Gastroesophageal sphincter (tissue), 4 donors: ENCODE measurements around the gene CNTN5. TPM values are rescaled to one million over a fixed set of nuclear protein-coding genes. Genes with fewer than 3 reads are reported as not detected.

Experiments
- ATAC-seq: fragments of 150-250 bp; one replicate; pipeline ENCODE4 v1.9.1; 2016; ENCODE audit warnings: mild to moderate bottlenecking, moderate library complexity
- H3K27ac ChIP-seq, 4 donors: fragments of 200-600 bp; sonication (generic) in 3 of 4; 1 replicate in 3 of 4; 2 replicates in 1 of 4; pipeline ENCODE4 v1.5.1; 2016 to 2019
- H3K27me3 ChIP-seq: fragments of 200-600 bp; sonication (generic); one replicate; pipeline ENCODE4 v1.5.1; 2019
- H3K36me3 ChIP-seq, 2 donors: fragments of 200-600 bp; sonication (generic); one replicate each; pipeline ENCODE4 v1.5.1; 2019; ENCODE audit warnings: control low read depth in 1 of 2
- H3K4me1 ChIP-seq, 3 donors: fragments of 200-600 bp; sonication (generic); 1 replicate in 2 of 3; 2 replicates in 1 of 3; pipeline ENCODE4 v1.5.1; 2016 to 2019; ENCODE audit warnings: control low read depth in 2 of 3
- H3K4me3 ChIP-seq, 2 donors: fragments of 200-600 bp; sonication (generic); one replicate each; pipeline ENCODE4 v1.5.1; 2019; ENCODE audit warnings: mild to moderate bottlenecking in 1 of 2, moderate library complexity in 1 of 2
- H3K9me3 ChIP-seq, 3 donors: fragments of 200-600 bp; sonication (generic); one replicate each; pipeline ENCODE4 v1.5.1; 2017 to 2019; ENCODE audit warnings: control low read depth in 2 of 3
- CTCF ChIP-seq, 4 experiments: fragments of 200-600 bp in 2 of 4; fragments of 450-650 bp in 2 of 4; sonication (generic) in 1 of 4; IDR thresholded peaks; one replicate each; pipeline ENCODE4 v1.5.1; 2017 to 2019; ENCODE audit warnings: antibody characterized with exemption in 4 of 4, mild to moderate bottlenecking in 2 of 4, moderate library complexity in 2 of 4
- EP300 ChIP-seq: sonication (generic); formaldehyde crosslinking; IDR thresholded peaks from one replicate; pipeline ENCODE4 v1.6.1; 2017; ENCODE audit warnings: antibody characterized with exemption, mild to moderate bottlenecking
- POLR2A ChIP-seq, 2 donors: fragments of 450-650 bp; IDR thresholded peaks; one replicate each; pipeline ENCODE4 v1.6.1; 2017; ENCODE audit warnings: antibody characterized with exemption in 2 of 2, mild to moderate bottlenecking in 2 of 2, moderate library complexity in 1 of 2
- POLR2AphosphoS5 ChIP-seq: sonication (generic); formaldehyde crosslinking; IDR thresholded peaks from one replicate; pipeline ENCODE4 v1.6.1; 2017; ENCODE audit warnings: antibody characterized with exemption
- WGBS, 2 donors: methylation state at CpG; one replicate each; pipeline ENCODE4 v1.1.5; 2018; ENCODE audit warnings: low coverage in 1 of 2; 5-methylcytosine and 5-hydroxymethylcytosine counted together
- total RNA-seq, 4 donors: library from RNA; depleted of rRNA; stranded (reverse); fragments of >200 nt; gene quantifications; one replicate each; pipeline ENCODE4 v1.1.0, GENCODE V29; 2016

The CNTN5 gene
- total RNA-seq, 4 donors from 2014 or later, result 0.16 TPM; not detected in 3

- 100% methylated on average over 1 of the region's 1 CpG for WGBS, 2 donors
- TF ChIP-seq CTCF (IDR thresholded peaks at IDR 0.05), result no peak
- TF ChIP-seq POLR2AphosphoS5, result no peak
- no peak for TF ChIP-seq EP300
- no peak for TF ChIP-seq POLR2A (IDR thresholded peaks at IDR 0.05)
- H3K9me3 ChIP-seq, result no peaks in the 10 kb centered on the region
These were observed 42.6 kb downstream of the CNTN5 start for GRCh38 chr11:99063331-99063730.

GRCh38 chr11:99065121-99065520 is 44.4 kb downstream of the CNTN5 start:
- peaks cover 0 to 5% (median 0%) of the 10 kb centered on the region in 3 donors for H3K4me1 ChIP-seq
- TF ChIP-seq CTCF (IDR thresholded peaks at IDR 0.05), result no peak
- no peak for TF ChIP-seq POLR2AphosphoS5
- no peak for TF ChIP-seq EP300
- TF ChIP-seq POLR2A (IDR thresholded peaks at IDR 0.05), result no peak
- ATAC-seq, result no peak

More at GRCh38 chr11:99063331-99063730, 42.6 kb downstream of the CNTN5 start:
- H3K36me3 ChIP-seq, result no peaks in the 10 kb centered on the region
- no peak for ATAC-seq
- no peak overlapping the region for H3K4me3 ChIP-seq
- H3K4me1 ChIP-seq, result no peaks in the 10 kb centered on the region
- H3K27me3 ChIP-seq, result no peaks in the 10 kb centered on the region
- no peak overlapping the region for H3K27ac ChIP-seq

GRCh38 chr11:99066618-99067317 is 46.0 kb downstream of the CNTN5 start:
- TF ChIP-seq CTCF (IDR thresholded peaks at IDR 0.05) (no peak), EP300 (no peak), POLR2A (IDR thresholded peaks at IDR 0.05) (no peak), POLR2AphosphoS5 (no peak)
- WGBS, 2 donors, result 79 to 86% methylated on average over 2 of the region's 2 CpGs
- Histone ChIP-seq H3K4me1 (peaks cover 0 to 5% (median 0%) of the 10 kb centered on the region in 3 donors), H3K4me3 (no peak overlapping the region), H3K36me3 (no peaks in the 10 kb centered on the region), H3K27me3 (no peaks in the 10 kb centered on the region), H3K9me3 (no peaks in the 10 kb centered on the region), H3K27ac (no peak overlapping the region)
- no peak for ATAC-seq

More at GRCh38 chr11:99065121-99065520, 44.4 kb downstream of the CNTN5 start:
- H3K27ac ChIP-seq, result no peak overlapping the region
- no peak overlapping the region for H3K4me3 ChIP-seq
- H3K36me3 ChIP-seq, result no peaks in the 10 kb centered on the region
- no peaks in the 10 kb centered on the region for H3K9me3 ChIP-seq
- H3K27me3 ChIP-seq, result no peaks in the 10 kb centered on the region

GRCh38 chr11:99068832-99069231 is 48.1 kb downstream of the CNTN5 start:
- Histone ChIP-seq H3K4me3 (no peak overlapping the region), H3K9me3 (no peaks in the 10 kb centered on the region), H3K36me3 (no peaks in the 10 kb centered on the region), H3K27me3 (no peaks in the 10 kb centered on the region), H3K4me1 (peaks cover 0 to 5% (median 0%) of the 10 kb centered on the region in 3 donors), H3K27ac (no peak overlapping the region)
- WGBS, 2 donors, result 94 to 100% methylated on average over 1 to 2 of the region's 2 CpGs
- ATAC-seq, result no peak
- no peak for TF ChIP-seq POLR2A (IDR thresholded peaks at IDR 0.05)

GRCh38 chr11:99069856-99070444 is 49.2 kb downstream of the CNTN5 start:
- no peak for TF ChIP-seq POLR2AphosphoS5
- no peak for TF ChIP-seq EP300
- TF ChIP-seq CTCF (IDR thresholded peaks at IDR 0.05), result no peak
- no peak for TF ChIP-seq POLR2A (IDR thresholded peaks at IDR 0.05)
- Histone ChIP-seq H3K27me3 (no peaks in the 10 kb centered on the region), H3K27ac (no peak overlapping the region), H3K4me1 (peaks cover 0 to 5% (median 0%) of the 10 kb centered on the region in 3 donors), H3K9me3 (no peaks in the 10 kb centered on the region), H3K36me3 (no peaks in the 10 kb centered on the region), H3K4me3 (peak overlapping the region; percentile 22 to 46)
- 5 to 7% methylated on average over 7 to 8 of the region's 8 CpGs for WGBS, 2 donors
- ATAC-seq, result no peak
